Measurements from ENCODE around the gene SLIT3.

SLIT3 gene

DNA sequence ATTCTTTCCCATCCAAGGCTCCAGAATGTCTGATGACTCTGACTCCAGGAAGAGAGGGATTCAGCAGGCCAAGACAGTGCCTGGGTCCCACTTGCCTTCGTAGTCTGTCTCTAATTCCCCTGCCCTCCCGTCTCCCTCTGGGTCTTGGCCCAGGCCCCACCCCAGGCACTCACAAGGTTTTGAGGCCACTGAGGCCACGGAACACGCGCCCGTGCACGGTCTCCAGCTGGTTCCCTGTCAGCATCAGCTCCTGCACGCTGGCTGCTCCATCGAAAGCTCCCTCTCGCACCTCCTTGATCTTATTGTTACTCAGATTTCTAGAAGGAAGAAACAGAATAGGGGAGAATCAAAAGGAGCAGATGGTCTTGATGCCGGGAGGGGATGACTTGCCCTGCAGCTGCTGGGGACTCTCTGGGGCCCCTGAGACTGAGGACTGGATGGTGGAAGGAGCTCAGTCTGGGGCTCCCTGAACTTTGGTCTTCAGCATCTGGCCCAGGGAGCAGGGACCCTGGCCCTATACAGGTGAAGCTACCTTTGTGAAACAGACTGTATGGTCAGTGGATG lies 547.2 kb downstream of the SLIT3 start:
- TF ChIP-seq, protein P1, sequence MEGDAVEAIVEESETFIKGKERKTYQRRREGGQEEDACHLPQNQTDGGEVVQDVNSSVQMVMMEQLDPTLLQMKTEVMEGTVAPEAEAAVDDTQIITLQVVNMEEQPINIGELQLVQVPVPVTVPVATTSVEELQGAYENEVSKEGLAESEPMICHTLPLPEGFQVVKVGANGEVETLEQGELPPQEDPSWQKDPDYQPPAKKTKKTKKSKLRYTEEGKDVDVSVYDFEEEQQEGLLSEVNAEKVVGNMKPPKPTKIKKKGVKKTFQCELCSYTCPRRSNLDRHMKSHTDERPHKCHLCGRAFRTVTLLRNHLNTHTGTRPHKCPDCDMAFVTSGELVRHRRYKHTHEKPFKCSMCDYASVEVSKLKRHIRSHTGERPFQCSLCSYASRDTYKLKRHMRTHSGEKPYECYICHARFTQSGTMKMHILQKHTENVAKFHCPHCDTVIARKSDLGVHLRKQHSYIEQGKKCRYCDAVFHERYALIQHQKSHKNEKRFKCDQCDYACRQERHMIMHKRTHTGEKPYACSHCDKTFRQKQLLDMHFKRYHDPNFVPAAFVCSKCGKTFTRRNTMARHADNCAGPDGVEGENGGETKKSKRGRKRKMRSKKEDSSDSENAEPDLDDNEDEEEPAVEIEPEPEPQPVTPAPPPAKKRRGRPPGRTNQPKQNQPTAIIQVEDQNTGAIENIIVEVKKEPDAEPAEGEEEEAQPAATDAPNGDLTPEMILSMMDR (IDR thresholded peaks at IDR 0.05; ENCODE audit: low read length, missing control alignments), result no peak
- DNase-seq (ENCODE audit: low read depth), result no peak

DNA sequence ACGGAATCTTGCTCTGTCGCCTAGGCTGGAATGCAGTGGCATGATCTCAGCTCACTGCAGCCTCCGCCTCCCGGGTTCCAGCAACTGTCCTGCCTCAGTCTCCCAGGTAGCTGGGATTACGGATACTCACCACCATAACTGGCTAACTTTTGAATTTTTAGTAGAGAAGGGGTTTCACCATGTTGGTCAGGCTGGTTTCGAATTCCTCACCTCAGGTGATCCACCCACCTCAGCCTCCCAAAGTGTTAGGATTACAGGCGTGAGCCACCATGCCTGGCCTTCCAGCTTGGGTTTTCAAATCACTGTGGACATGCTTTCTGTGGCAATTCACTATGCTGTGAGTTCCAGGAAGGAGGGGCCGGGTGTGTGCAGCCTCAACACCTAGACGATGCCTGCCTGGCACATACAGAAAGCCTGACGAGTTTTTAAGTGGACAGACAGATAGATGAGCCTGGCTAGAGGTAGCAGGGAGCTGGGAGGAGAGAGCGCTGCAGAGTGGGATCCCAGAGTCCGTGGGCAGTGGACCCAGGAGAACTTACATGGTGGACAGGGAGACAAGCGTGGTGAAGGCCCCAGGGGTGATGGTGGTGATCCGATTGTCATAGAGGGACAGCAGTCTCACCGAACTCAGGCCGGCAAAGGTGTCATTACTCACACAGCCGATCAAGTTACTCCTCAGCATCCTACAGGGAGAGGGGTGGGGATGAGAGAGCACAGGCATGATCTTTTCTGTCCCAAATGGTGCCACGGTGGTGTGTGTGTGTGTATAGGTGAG lies 548.3 kb downstream of the SLIT3 start:
- TF ChIP-seq, protein P1 (IDR thresholded peaks at IDR 0.05; ENCODE audit: low read length, missing control alignments), result no peak
- no peak for DNase-seq (ENCODE audit: low read depth)
- H3K4me3 ChIP-seq (replicated peaks; ENCODE audit: low read depth, low read length), result no peak overlapping the region

More for the DNA sequence above, 547.2 kb downstream of the SLIT3 start:
- no peak overlapping the region for H3K4me3 ChIP-seq (replicated peaks; ENCODE audit: low read depth, low read length)

DNA sequence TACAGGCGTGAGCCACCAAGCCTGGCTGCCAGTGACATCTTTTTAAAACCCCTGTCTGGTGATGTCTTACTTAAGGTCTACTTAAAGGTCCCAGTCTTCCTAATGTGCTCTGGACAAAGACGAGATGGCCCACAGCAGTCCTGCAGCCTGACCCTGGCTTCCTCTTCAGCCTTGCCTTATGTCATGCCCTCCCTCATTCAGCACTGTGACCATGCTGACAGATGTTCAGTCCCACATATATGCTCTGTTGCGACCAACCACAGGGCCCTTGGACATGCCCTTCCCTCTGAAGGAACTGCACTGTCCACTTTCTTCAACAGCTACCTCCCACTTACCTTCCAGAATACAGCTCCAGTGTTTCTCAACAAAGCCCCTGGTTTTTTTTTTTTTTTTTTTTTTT lies 548.9 kb downstream of the SLIT3 start:
- TF ChIP-seq, protein P1 (IDR thresholded peaks at IDR 0.05; ENCODE audit: low read length, missing control alignments), result no peak
- no peak overlapping the region for H3K4me3 ChIP-seq (replicated peaks; ENCODE audit: low read depth, low read length)
- DNase-seq (ENCODE audit: low read depth), result no peak

DNA sequence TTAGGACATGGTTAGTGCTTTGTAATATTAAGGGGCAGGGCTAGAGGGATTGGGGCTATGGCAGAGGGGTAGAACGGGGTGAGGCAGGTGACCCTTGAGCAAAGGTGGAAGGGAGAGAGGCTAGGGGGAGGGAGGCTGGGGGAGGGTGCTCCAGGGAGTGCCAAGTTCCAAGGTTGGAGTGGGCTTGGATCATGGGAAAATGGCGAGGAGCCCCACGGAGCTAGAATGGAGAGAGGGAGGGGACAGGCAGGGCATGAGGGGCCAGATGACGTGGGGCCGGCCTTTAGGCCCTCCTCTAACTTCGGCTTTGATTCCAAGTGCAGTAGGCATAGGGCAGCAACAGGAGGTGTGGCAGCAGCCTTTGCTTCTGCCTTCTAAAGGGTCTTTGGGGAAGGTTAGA lies 550.0 kb downstream of the SLIT3 start:
- DNase-seq (ENCODE audit: low read depth), result no peak

DNA sequence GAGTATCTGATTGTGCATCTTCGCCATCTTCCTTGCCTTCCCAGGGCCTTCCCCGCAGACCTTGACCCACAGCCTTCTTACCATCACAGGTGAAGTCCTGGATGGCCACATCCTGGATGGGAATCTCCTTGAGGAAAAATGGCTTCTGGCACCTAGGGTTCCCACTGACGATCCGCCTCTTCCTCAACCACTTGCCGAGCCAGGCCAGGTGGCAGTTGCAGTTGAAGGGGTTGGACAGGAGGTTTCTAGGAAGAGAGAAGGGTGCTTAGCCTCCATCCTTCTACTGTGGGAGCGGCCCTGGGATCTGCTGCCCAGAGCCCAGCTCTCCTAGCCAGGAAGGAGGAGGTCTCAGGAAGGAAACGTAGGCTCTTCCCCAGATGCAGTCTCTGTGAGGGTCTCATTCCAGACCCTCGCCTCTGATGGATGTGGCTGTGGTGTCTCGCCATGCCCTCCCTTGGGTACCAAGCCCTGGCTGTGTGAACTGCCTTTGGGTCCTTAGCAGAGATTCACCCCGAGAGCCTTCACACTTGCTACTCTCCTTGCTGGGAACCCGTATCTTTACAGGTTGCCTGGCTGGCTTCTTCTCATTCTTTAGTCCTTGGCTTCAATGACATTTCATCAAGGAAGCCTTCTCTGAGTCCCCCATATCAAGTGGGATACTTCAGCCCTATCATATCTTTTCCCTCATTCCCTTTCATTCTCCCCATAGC lies 551.4 kb downstream of the SLIT3 start:
- no peak for DNase-seq (ENCODE audit: low read depth)
- H3K4me3 ChIP-seq (replicated peaks; ENCODE audit: low read depth, low read length), result no peak overlapping the region
- TF ChIP-seq, protein P1 (IDR thresholded peaks at IDR 0.05; ENCODE audit: low read length, missing control alignments), result no peak

More for the DNA sequence above, 550.0 kb downstream of the SLIT3 start:
- TF ChIP-seq, protein P1 (IDR thresholded peaks at IDR 0.05; ENCODE audit: low read length, missing control alignments), result no peak
- no peak overlapping the region for H3K4me3 ChIP-seq (replicated peaks; ENCODE audit: low read depth, low read length)

DNA sequence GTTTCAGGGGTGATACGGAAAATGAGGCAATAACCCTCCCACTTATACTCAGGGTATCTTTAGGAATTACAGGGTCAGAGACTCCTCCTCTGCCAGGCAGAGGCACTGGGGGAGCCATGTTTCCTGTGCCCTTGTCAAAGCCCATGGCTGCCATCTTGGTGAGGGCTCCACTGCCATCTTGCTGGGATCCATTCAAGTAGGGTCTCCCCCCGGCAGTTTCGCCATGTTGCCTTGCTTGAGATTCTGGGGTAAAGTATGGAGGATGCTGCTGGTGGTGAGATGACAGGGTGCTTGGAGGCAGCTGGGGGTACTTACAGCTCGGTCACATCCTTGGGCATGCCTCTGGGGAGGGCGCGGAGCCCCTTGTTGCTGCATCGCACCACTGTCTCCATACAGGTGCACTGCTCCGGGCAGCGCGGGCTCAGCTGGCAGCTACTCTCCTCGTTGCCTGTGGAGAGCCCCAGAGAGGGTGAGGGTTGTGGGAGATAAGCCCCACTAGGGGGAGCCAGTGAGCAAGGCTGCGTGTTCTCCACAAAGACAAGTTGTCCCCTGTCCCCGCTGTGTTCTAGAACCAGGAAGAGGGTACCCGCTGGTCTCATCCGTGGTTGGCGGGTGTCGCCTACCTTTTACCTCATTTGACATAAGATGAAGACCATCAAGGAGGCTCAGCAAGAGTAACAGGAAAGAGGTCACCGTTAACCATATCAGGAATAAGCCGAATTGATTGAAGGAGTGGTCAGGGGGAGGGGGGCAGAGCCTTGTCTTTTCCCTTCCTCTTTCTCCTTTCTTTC lies 552.8 kb downstream of the SLIT3 start:
- no peak overlapping the region for H3K4me3 ChIP-seq (replicated peaks; ENCODE audit: low read depth, low read length)
- TF ChIP-seq, protein P1 (IDR thresholded peaks at IDR 0.05; ENCODE audit: low read length, missing control alignments), result peak; percentile 49
- peak; percentile 11 for DNase-seq (ENCODE audit: low read depth)

All from fibroblast of pulmonary artery (primary cell).